GM23338 (cell line): ENCODE data around the gene NDN. TPM values are rescaled to one million over a fixed set of nuclear protein-coding genes. Genes with fewer than 3 reads are reported as not detected.

Source experiments
- ATAC-seq: fragments of 200-7000 bp; cut with Tn5 transposase; 3 replicates; pipeline ENCODE4 v1.9.1; 2020
- DNase-seq: peaks from one replicate; pipeline ENCODE4 v3.0.0-alpha.2; 2015; ENCODE audit warnings: low spot score
- H2AFZ ChIP-seq: fragments of 200-600 bp; sonication (generic); 2 replicates; pipeline ENCODE4 v1.8.0; 2016; ENCODE audit warnings: antibody characterized with exemption, mild to moderate bottlenecking, moderate library complexity
- H3F3A ChIP-seq: fragments of 200-600 bp; sonication (generic); replicated peaks from 2 replicates; pipeline ENCODE4 v1.8.0; 2017; ENCODE audit warnings: antibody characterized with exemption, mixed run types, low read depth
- H3K27ac ChIP-seq: fragments of 200-600 bp; sonication (generic); 2 replicates; pipeline ENCODE4 v1.6.1; 2016; ENCODE audit warnings: low read depth
- H3K27me3 ChIP-seq: fragments of 200-600 bp; sonication (generic); 2 replicates; pipeline ENCODE4 v1.8.0; 2016; ENCODE audit warnings: mild to moderate bottlenecking, mixed run types, moderate library complexity; ENCODE audit not compliant: insufficient read depth
- H3K36me3 ChIP-seq: fragments of 200-600 bp; sonication (generic); 2 replicates; pipeline ENCODE4 v1.8.0; 2016; ENCODE audit warnings: mild to moderate bottlenecking; ENCODE audit not compliant: insufficient read depth
- H3K4me1 ChIP-seq: fragments of 200-600 bp; sonication (generic); 2 replicates; pipeline ENCODE4 v1.8.0; 2016; ENCODE audit warnings: mild to moderate bottlenecking, moderate library complexity; ENCODE audit not compliant: insufficient read depth
- H3K4me2 ChIP-seq: fragments of 200-600 bp; sonication (generic); 2 replicates; pipeline ENCODE4 v1.7.1; 2017; ENCODE audit warnings: mixed run types
- H3K4me3 ChIP-seq: fragments of 200-600 bp; sonication (generic); 2 replicates; pipeline ENCODE4 v1.6.1; 2016; ENCODE audit warnings: mixed run types
- H3K79me2 ChIP-seq: fragments of 200-600 bp; sonication (generic); replicated peaks from 2 replicates; pipeline ENCODE4 v1.8.0; 2017; ENCODE audit warnings: mild to moderate bottlenecking; ENCODE audit not compliant: insufficient read depth
- H3K9me2 ChIP-seq: fragments of 200-600 bp; sonication (generic); 2 replicates; pipeline ENCODE4 v1.8.0; 2017; ENCODE audit not compliant: insufficient read depth
- H4K20me1 ChIP-seq: fragments of 200-600 bp; sonication (generic); replicated peaks from 2 replicates; pipeline ENCODE4 v1.8.0; 2017; ENCODE audit warnings: mild to moderate bottlenecking; ENCODE audit not compliant: insufficient read depth
- H3K27ac Mint-ChIP-seq: 2 replicates; pipeline ENCODE4 v1.8.0; 2020; ENCODE audit warnings: inconsistent platforms, mild to moderate bottlenecking, moderate library complexity, mixed read lengths
- H3K27me3 Mint-ChIP-seq: 3 replicates; pipeline ENCODE4 v1.8.0; 2022; ENCODE audit warnings: low read depth, mild to moderate bottlenecking, moderate library complexity, mixed read lengths, inconsistent platforms; ENCODE audit not compliant: insufficient read depth, poor library complexity
- H3K36me3 Mint-ChIP-seq: 3 replicates; pipeline ENCODE4 v1.8.0; 2021; ENCODE audit warnings: low read depth, mild to moderate bottlenecking, inconsistent platforms, moderate library complexity, mixed read lengths
- H3K4me1 Mint-ChIP-seq: 3 replicates; pipeline ENCODE4 v1.8.0; 2020; ENCODE audit warnings: mild to moderate bottlenecking, inconsistent platforms, mixed read lengths
- H3K4me3 Mint-ChIP-seq: 3 replicates; pipeline ENCODE4 v1.8.0; 2021; ENCODE audit warnings: moderate library complexity, mild to moderate bottlenecking, inconsistent platforms, mixed read lengths
- H3K9me3 Mint-ChIP-seq: 3 replicates; pipeline ENCODE4 v1.8.0; 2020; ENCODE audit warnings: moderate library complexity, mild to moderate bottlenecking, inconsistent platforms, mixed read lengths
- CREB1 ChIP-seq: fragments of 250-450 bp; sonication (Bioruptor Pico); IDR thresholded peaks from 2 replicates; pipeline ENCODE4 v1.5.0; 2020; ENCODE audit warnings: low read depth, mild to moderate bottlenecking, moderate library complexity
- EZH2 ChIP-seq: fragments of 200-600 bp; sonication (generic); IDR thresholded peaks from one replicate; pipeline ENCODE4 v1.8.0; 2017; ENCODE audit warnings: antibody characterized with exemption, mild to moderate bottlenecking, low read depth; ENCODE audit not compliant: unreplicated experiment
- EZH2phosphoT487 ChIP-seq: fragments of 200-600 bp; sonication (generic); IDR thresholded peaks from one replicate; pipeline ENCODE4 v1.8.1; 2018; ENCODE audit warnings: antibody characterized with exemption; ENCODE audit not compliant: unreplicated experiment
- JUNB ChIP-seq: IDR thresholded peaks from one replicate; pipeline ENCODE4 v1.6.1; 2016; ENCODE audit warnings: antibody characterized with exemption; ENCODE audit not compliant: unreplicated experiment
- NANOG ChIP-seq: IDR thresholded peaks from 2 replicates; pipeline ENCODE4 v1.6.1; 2016; ENCODE audit warnings: antibody characterized with exemption, borderline replicate concordance
- POLR2AphosphoS5 ChIP-seq: IDR thresholded peaks from 2 replicates; pipeline ENCODE4 v1.6.1; 2016; ENCODE audit warnings: antibody characterized with exemption, low read depth
- STAT1 ChIP-seq: IDR thresholded peaks from one replicate; pipeline ENCODE4 v1.6.1; 2016; ENCODE audit warnings: antibody characterized with exemption; ENCODE audit not compliant: unreplicated experiment
- ZNF114 ChIP-seq: fragments of 250-450 bp; sonication (Bioruptor Pico); IDR thresholded peaks from 2 replicates; pipeline ENCODE4 v1.5.0; 2020; ENCODE audit warnings: mild to moderate bottlenecking, moderate library complexity
- ZNF331 ChIP-seq: fragments of 250-450 bp; sonication (Bioruptor Pico); IDR thresholded peaks from 2 replicates; pipeline ENCODE4 v1.5.0; 2020; ENCODE audit warnings: low read depth, mild to moderate bottlenecking, moderate library complexity
- polyA plus RNA-seq: library from polyadenylated mRNA; unstranded; fragments of >200 nt; fragmentation: Nextera tagmentation; extraction: Ambion mirVana; gene quantifications from 2 replicates; pipeline ENCODE4 v1.2.1, GENCODE V29; 2016
- total RNA-seq: library from RNA; depleted of rRNA; stranded (reverse); fragments of >200 nt; shearing (Covaris generic); gene quantifications from 2 replicates; pipeline ENCODE4 v1.2.3, GENCODE V29; 2014
- TF ChIP-seq, protein P1 (sequence below): IDR thresholded peaks from one replicate; pipeline ENCODE4 v1.6.1; 2018; ENCODE audit warnings: antibody characterized with exemption; ENCODE audit not compliant: unreplicated experiment
- TF ChIP-seq, protein P2 (sequence below): IDR thresholded peaks from 2 replicates; pipeline ENCODE4 v1.6.1; 2016; ENCODE audit warnings: antibody characterized with exemption
- TF ChIP-seq, protein P3 (sequence below): fragments of 250-450 bp; sonication (Bioruptor Pico); IDR thresholded peaks from 2 replicates; pipeline ENCODE4 v1.5.0; 2020; ENCODE audit warnings: mild to moderate bottlenecking, moderate library complexity
- TF ChIP-seq, protein P4 (sequence below), 2 experiments: fragments of 200-600 bp in 1 of 2; sonication (generic) in 1 of 2; conservative IDR thresholded peaks; 2 replicates each; pipeline versions ENCODE4 v1.5.1 to v1.6.1; 2016 to 2017; ENCODE audit warnings: antibody characterized with exemption in 2 of 2, low read depth in 2 of 2, mild to moderate bottlenecking in 2 of 2, moderate library complexity in 1 of 2

The NDN gene
- total and polyA plus RNA-seq, 2 experiments from 2014 or later = 43.7 to 98.1 TPM

DNA sequence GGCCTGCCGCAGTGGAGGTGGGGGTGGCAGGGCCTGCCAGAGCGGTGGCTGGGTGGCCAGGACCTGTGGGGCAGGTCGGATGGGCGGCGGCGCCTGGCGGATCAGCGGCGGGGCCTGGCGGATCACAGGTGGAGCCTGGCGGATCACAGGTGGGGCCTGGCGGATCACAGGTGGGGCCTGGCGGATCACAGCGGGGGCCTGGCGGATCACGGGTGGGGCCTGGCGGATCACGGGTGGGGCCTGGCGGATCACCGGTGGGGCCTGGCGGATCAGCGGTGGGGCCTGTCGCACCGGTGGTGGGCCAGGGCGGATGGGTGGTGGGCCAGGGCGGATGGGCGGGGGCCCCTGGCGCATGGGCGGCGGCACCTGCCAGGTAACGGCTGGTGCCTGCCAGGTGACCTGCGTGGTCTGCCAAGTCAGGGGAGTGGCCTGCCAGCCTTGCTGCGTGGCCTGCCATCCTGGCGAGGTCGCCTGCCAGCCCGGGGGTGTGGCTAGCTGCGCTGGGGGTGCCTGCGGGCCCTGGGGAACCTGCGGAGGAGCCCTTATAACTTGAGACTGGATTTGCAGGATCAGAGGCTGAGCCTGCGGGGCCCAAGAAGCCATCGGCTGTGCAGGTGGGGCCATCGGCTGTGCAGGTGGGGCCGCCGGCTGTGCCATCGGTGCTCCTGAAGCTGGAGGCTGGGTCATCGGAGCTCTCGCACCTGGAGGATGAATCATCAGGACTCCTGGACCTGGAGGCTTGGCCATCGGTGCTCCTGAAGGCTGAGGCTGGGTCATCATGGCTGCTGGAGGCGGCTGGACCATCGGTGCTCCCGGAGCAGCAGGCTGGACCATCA lies 40.7 kb downstream of the NDN start:
- peaks cover 18% of the 10 kb centered on the region for H3K27me3 ChIP-seq
- H3K36me3 ChIP-seq = no peaks in the 10 kb centered on the region
- peaks cover 19% of the 10 kb centered on the region for H3K27me3 Mint-ChIP-seq
- no peaks in the 10 kb centered on the region for H4K20me1 ChIP-seq
- H2AFZ ChIP-seq = no peak overlapping the region
- H3K27ac ChIP-seq = no peak overlapping the region
- no peaks in the 10 kb centered on the region for H3F3A ChIP-seq
- peaks cover 21% of the 10 kb centered on the region for H3K4me1 ChIP-seq
- peak overlapping the region; percentile 73 for H3K4me3 Mint-ChIP-seq
- peak overlapping the region; percentile 81 for H3K4me2 ChIP-seq
- DNase-seq = no peak
- H3K9me2 ChIP-seq = no peaks in the 10 kb centered on the region
- peak overlapping the region; percentile 65 for H3K4me3 ChIP-seq
- H3K79me2 ChIP-seq = no peaks in the 10 kb centered on the region
- ATAC-seq = no peak; the same call in 2 of the 3 replicates
- peaks cover 6% of the 10 kb centered on the region; the same call in 1 of the 3 replicates for H3K36me3 Mint-ChIP-seq
- H3K4me1 Mint-ChIP-seq = peaks cover 15% of the 10 kb centered on the region
- no peak overlapping the region for H3K27ac Mint-ChIP-seq
- peaks cover 74% of the 10 kb centered on the region for H3K9me3 Mint-ChIP-seq
- TF ChIP-seq ZNF114 (CRISPR knock-in tag) (no peak), NANOG (no peak), POLR2AphosphoS5 (no peak), ZNF331 (CRISPR knock-in tag) (no peak), CREB1 (CRISPR knock-in tag) (no peak), JUNB (no peak), STAT1 (no peak), EZH2 (no peak), EZH2phosphoT487 (no peak)
- TF ChIP-seq, protein P1, sequence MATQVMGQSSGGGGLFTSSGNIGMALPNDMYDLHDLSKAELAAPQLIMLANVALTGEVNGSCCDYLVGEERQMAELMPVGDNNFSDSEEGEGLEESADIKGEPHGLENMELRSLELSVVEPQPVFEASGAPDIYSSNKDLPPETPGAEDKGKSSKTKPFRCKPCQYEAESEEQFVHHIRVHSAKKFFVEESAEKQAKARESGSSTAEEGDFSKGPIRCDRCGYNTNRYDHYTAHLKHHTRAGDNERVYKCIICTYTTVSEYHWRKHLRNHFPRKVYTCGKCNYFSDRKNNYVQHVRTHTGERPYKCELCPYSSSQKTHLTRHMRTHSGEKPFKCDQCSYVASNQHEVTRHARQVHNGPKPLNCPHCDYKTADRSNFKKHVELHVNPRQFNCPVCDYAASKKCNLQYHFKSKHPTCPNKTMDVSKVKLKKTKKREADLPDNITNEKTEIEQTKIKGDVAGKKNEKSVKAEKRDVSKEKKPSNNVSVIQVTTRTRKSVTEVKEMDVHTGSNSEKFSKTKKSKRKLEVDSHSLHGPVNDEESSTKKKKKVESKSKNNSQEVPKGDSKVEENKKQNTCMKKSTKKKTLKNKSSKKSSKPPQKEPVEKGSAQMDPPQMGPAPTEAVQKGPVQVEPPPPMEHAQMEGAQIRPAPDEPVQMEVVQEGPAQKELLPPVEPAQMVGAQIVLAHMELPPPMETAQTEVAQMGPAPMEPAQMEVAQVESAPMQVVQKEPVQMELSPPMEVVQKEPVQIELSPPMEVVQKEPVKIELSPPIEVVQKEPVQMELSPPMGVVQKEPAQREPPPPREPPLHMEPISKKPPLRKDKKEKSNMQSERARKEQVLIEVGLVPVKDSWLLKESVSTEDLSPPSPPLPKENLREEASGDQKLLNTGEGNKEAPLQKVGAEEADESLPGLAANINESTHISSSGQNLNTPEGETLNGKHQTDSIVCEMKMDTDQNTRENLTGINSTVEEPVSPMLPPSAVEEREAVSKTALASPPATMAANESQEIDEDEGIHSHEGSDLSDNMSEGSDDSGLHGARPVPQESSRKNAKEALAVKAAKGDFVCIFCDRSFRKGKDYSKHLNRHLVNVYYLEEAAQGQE = no peak
- TF ChIP-seq, protein P2, sequence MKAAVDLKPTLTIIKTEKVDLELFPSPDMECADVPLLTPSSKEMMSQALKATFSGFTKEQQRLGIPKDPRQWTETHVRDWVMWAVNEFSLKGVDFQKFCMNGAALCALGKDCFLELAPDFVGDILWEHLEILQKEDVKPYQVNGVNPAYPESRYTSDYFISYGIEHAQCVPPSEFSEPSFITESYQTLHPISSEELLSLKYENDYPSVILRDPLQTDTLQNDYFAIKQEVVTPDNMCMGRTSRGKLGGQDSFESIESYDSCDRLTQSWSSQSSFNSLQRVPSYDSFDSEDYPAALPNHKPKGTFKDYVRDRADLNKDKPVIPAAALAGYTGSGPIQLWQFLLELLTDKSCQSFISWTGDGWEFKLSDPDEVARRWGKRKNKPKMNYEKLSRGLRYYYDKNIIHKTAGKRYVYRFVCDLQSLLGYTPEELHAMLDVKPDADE = no peak
- TF ChIP-seq, protein P3, sequence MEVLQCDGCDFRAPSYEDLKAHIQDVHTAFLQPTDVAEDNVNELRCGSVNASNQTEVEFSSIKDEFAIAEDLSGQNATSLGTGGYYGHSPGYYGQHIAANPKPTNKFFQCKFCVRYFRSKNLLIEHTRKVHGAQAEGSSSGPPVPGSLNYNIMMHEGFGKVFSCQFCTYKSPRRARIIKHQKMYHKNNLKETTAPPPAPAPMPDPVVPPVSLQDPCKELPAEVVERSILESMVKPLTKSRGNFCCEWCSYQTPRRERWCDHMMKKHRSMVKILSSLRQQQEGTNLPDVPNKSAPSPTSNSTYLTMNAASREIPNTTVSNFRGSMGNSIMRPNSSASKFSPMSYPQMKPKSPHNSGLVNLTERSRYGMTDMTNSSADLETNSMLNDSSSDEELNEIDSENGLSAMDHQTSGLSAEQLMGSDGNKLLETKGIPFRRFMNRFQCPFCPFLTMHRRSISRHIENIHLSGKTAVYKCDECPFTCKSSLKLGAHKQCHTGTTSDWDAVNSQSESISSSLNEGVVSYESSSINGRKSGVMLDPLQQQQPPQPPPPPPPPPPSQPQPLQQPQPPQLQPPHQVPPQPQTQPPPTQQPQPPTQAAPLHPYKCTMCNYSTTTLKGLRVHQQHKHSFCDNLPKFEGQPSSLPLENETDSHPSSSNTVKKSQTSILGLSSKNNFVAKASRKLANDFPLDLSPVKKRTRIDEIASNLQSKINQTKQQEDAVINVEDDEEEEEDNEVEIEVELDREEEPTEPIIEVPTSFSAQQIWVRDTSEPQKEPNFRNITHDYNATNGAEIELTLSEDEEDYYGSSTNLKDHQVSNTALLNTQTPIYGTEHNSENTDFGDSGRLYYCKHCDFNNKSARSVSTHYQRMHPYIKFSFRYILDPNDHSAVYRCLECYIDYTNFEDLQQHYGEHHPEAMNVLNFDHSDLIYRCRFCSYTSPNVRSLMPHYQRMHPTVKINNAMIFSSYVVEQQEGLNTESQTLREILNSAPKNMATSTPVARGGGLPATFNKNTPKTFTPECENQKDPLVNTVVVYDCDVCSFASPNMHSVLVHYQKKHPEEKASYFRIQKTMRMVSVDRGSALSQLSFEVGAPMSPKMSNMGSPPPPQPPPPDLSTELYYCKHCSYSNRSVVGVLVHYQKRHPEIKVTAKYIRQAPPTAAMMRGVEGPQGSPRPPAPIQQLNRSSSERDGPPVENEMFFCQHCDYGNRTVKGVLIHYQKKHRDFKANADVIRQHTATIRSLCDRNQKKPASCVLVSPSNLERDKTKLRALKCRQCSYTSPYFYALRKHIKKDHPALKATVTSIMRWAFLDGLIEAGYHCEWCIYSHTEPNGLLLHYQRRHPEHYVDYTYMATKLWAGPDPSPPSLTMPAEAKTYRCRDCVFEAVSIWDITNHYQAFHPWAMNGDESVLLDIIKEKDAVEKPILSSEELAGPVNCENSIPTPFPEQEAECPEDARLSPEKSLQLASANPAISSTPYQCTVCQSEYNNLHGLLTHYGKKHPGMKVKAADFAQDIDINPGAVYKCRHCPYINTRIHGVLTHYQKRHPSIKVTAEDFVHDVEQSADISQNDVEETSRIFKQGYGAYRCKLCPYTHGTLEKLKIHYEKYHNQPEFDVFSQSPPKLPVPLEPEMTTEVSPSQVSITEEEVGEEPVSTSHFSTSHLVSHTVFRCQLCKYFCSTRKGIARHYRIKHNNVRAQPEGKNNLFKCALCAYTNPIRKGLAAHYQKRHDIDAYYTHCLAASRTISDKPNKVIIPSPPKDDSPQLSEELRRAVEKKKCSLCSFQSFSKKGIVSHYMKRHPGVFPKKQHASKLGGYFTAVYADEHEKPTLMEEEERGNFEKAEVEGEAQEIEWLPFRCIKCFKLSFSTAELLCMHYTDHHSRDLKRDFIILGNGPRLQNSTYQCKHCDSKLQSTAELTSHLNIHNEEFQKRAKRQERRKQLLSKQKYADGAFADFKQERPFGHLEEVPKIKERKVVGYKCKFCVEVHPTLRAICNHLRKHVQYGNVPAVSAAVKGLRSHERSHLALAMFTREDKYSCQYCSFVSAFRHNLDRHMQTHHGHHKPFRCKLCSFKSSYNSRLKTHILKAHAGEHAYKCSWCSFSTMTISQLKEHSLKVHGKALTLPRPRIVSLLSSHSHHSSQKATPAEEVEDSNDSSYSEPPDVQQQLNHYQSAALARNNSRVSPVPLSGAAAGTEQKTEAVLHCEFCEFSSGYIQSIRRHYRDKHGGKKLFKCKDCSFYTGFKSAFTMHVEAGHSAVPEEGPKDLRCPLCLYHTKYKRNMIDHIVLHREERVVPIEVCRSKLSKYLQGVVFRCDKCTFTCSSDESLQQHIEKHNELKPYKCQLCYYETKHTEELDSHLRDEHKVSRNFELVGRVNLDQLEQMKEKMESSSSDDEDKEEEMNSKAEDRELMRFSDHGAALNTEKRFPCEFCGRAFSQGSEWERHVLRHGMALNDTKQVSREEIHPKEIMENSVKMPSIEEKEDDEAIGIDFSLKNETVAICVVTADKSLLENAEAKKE (CRISPR knock-in tag) = no peak
- TF ChIP-seq, protein P4, sequence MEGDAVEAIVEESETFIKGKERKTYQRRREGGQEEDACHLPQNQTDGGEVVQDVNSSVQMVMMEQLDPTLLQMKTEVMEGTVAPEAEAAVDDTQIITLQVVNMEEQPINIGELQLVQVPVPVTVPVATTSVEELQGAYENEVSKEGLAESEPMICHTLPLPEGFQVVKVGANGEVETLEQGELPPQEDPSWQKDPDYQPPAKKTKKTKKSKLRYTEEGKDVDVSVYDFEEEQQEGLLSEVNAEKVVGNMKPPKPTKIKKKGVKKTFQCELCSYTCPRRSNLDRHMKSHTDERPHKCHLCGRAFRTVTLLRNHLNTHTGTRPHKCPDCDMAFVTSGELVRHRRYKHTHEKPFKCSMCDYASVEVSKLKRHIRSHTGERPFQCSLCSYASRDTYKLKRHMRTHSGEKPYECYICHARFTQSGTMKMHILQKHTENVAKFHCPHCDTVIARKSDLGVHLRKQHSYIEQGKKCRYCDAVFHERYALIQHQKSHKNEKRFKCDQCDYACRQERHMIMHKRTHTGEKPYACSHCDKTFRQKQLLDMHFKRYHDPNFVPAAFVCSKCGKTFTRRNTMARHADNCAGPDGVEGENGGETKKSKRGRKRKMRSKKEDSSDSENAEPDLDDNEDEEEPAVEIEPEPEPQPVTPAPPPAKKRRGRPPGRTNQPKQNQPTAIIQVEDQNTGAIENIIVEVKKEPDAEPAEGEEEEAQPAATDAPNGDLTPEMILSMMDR (conservative IDR thresholded peaks at IDR 0.05; ENCODE audit: low read depth in 2 of 2) = no peak
